ENCODE measurements around the gene HSPD1. TPM values are rescaled to one million over a fixed set of nuclear protein-coding genes. Genes with fewer than 3 reads are reported as not detected.

Gene HSPD1
- total RNA-seq, 4 donors from 2014 or later = 101 to 226 (median 177) TPM

GRCh38 chr2:197498235-197498936, 1.3 kb downstream of the HSPD1 start:
- H3K4me3 ChIP-seq = peak overlapping the region; percentile 83 to 90 (median 86)
- TF ChIP-seq CTCF (IDR thresholded peaks at IDR 0.05) = no peak
- no peak for TF ChIP-seq POLR2A (IDR thresholded peaks at IDR 0.05)
- peaks cover 0 to 55% (median 15%) of the 10 kb centered on the region in 3 donors for H3K36me3 ChIP-seq
- no peak for DNase-seq
- no peaks in the 10 kb centered on the region for H3K9me3 ChIP-seq
- intact Hi-C loops (cut with DNase I) = loop anchor here (5.0 kb wide), 1 partner anchor 46 kb away; the partner anchor contains the start of gene COQ10B
- peaks cover 0 to 61% (median 44%) of the 10 kb centered on the region in 3 donors for H3K4me1 ChIP-seq
- H3K27ac ChIP-seq = peak overlapping the region; percentile 91 to 100 (median 98)
- 3 to 4% methylated on average over 14 of the region's 14 CpGs for WGBS, 2 donors
- H3K27me3 ChIP-seq = no peaks in the 10 kb centered on the region

DNA sequence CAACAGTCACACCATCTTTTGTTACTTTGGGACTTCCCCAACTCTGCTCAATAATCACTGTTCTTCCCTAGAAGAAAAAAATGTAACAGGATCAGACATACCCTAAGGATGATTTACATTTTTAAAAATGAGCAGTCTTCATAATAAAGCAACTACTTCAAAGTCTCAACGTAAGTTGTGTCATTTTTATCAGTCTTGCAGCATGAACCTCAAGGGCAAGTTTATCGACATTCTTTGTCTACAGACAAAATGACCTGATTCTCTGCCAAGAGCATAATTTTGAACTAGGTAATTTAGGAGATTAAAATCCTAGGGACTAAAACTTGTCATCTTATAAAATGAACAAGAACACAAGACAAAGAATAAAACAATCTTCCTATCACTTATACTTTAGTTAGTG, 2.3 kb downstream of the HSPD1 start:
- peaks cover 0 to 52% (median 41%) of the 10 kb centered on the region in 3 donors for H3K4me1 ChIP-seq
- H3K27ac ChIP-seq = peak overlapping the region in 1 of 4 donors; percentile 100
- no peaks in the 10 kb centered on the region for H3K27me3 ChIP-seq
- peaks cover 6 to 55% (median 26%) of the 10 kb centered on the region in 3 donors for H3K36me3 ChIP-seq
- H3K9me3 ChIP-seq = no peaks in the 10 kb centered on the region
- no peak for TF ChIP-seq CTCF (IDR thresholded peaks at IDR 0.05)
- no peak for TF ChIP-seq POLR2A (IDR thresholded peaks at IDR 0.05)
- intact Hi-C loops (cut with DNase I) = loop anchor here (5.0 kb wide), 1 partner anchor 45 kb away; the partner anchor contains the start of gene COQ10B
- WGBS, 2 donors = 20 to 38% methylated on average over 2 of the region's 2 CpGs
- no peak for DNase-seq
- H3K4me3 ChIP-seq = peak overlapping the region in 1 of 4 donors; percentile 83

GRCh38 chr2:197496695-197497094, 2.9 kb downstream of the HSPD1 start:
- no peak for DNase-seq
- intact Hi-C loops (cut with DNase I) = loop anchor here (5.0 kb wide), 1 partner anchor 44 kb away; the partner anchor contains the start of gene COQ10B
- H3K27ac ChIP-seq = no peak overlapping the region
- H3K9me3 ChIP-seq = no peaks in the 10 kb centered on the region
- H3K4me3 ChIP-seq = no peak overlapping the region
- peaks cover 11 to 60% (median 32%) of the 10 kb centered on the region in 3 donors for H3K36me3 ChIP-seq
- H3K4me1 ChIP-seq = peaks cover 0 to 50% (median 36%) of the 10 kb centered on the region in 3 donors
- H3K27me3 ChIP-seq = no peaks in the 10 kb centered on the region
- TF ChIP-seq POLR2A (IDR thresholded peaks at IDR 0.05) = no peak
- no peak for TF ChIP-seq CTCF (IDR thresholded peaks at IDR 0.05)

- H3K36me3 ChIP-seq = peaks cover 11 to 71% (median 37%) of the 10 kb centered on the region in 3 donors
- no peaks in the 10 kb centered on the region for H3K27me3 ChIP-seq
- H3K4me1 ChIP-seq = peaks cover 0 to 44% (median 32%) of the 10 kb centered on the region in 3 donors
- whole genome bisulfite sequencing, 2 donors = 79 to 88% methylated on average over 2 of the region's 2 CpGs
- TF ChIP-seq POLR2A (IDR thresholded peaks at IDR 0.05) (no peak), CTCF (IDR thresholded peaks at IDR 0.05) (no peak)
- intact Hi-C loops (cut with DNase I) = loop anchor here (5.0 kb wide), 1 partner anchor 43 kb away; the partner anchor contains the start of gene COQ10B
- no peak overlapping the region for H3K27ac ChIP-seq
- H3K9me3 ChIP-seq = no peaks in the 10 kb centered on the region
- no peak for DNase-seq
- no peak overlapping the region for H3K4me3 ChIP-seq
Observed at GRCh38 chr2:197495433-197496134, 4.1 kb downstream of the HSPD1 start.

DNA sequence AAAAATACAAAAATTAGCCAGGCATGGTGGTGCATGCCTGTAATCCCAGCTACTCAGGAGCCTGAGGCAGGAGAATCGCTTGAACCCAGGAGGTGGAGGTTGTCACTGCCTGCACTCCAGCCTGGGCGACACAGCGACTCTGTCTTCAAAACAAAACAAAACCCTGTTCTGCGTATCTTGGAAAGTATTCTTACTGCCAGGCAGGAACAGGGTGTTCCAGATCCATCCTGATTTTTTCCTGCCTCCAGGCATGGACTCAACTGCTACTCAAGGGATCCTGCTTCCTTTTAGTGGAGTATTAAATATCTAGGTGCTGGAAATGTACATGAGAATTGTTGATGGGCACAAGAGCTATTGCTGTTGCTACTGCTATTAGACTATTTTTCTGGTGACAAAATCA, 12.3 kb downstream of the HSPD1 start:
- 94 to 98% methylated on average over 4 of the region's 4 CpGs for WGBS, 2 donors
- H3K36me3 ChIP-seq = peaks cover 20 to 98% (median 36%) of the 10 kb centered on the region in 3 donors

More for the DNA sequence above, 12.3 kb downstream of the HSPD1 start:
- H3K27me3 ChIP-seq = no peaks in the 10 kb centered on the region
- peaks cover 0 to 5% (median 2%) of the 10 kb centered on the region in 3 donors for H3K4me1 ChIP-seq
- no peak for DNase-seq
- H3K4me3 ChIP-seq = no peak overlapping the region
- peaks cover 0 to 20% (median 9%) of the 10 kb centered on the region in 3 donors for H3K9me3 ChIP-seq
- intact Hi-C loops (cut with DNase I) = no loop called here
- no peak overlapping the region for H3K27ac ChIP-seq
- no peak for TF ChIP-seq POLR2A (IDR thresholded peaks at IDR 0.05)
- no peak for TF ChIP-seq CTCF (IDR thresholded peaks at IDR 0.05)
